Measurements from ENCODE around the gene ANKRD23. TPM values are rescaled to one million over a fixed set of nuclear protein-coding genes. Genes with fewer than 3 reads are reported as not detected.
A peak's percentile ranks its signal among the peaks of the same experiment; 100 is the strongest.

The ANKRD23 gene
- total and polyA plus RNA-seq, 2 of the 13 experiments (the other 11 are each of a cell fraction or from before 2014, with no cell fraction given) = 1.5 to 1.6 TPM

DNA sequence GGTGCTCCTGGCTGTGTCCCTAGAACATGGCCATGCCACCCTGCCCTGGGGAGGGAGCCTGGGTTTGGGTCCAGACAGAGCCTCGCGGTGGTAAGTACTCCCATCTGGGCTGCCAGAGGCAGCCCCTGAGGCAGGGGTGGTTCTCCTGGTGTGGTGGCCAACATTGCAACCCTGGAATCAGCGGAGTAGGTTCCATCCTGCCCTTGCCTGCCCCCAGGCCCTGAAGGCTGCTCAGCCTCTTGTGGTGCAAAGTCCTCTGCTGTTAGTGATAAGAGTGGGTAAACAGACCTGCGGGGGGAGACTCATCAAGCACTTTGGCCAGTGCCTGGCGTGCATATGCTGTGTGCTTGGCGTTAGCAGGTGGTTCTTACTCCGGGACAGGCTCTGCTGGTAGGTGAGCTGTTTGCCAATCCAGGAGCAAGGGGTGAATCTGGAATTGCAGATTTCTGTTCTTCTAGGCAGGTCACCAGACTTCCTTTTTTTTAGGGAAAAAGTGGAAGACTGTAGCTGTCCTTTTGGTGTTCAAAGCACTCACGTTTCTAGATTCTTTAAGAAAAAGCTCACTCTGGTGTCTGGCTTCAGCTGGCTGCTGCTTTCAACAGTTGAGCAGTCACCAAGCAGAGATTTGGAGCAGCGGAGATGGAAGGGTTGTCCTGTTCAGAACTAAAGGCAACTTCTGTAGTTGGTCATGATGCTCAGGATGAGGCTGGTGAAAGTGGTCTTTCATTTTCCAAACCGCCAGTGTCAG lies 24.5 kb downstream of the ANKRD23 start (continued):
- TF ChIP-seq THAP7 (CRISPR knock-in tag; IDR thresholded peaks at IDR 0.05) (peak; percentile 81), HDAC2 (CRISPR knock-in tag; IDR thresholded peaks at IDR 0.05) (peak; percentile 100), ARNT2 (CRISPR knock-in tag; IDR thresholded peaks at IDR 0.05; ENCODE audit: low read depth) (peak; percentile 73), ZNF660 (CRISPR knock-in tag; IDR thresholded peaks at IDR 0.05; ENCODE audit: borderline replicate concordance, low read depth) (no peak), HINFP (CRISPR knock-in tag; IDR thresholded peaks at IDR 0.05; ENCODE audit: low read depth) (peak; percentile 69; the same call in 1 of the 2 replicates), RXRB (CRISPR knock-in tag; IDR thresholded peaks at IDR 0.05; ENCODE audit: borderline replicate concordance) (peak; percentile 99), ZNF629 (CRISPR knock-in tag; conservative IDR thresholded peaks at IDR 0.05) (peak; percentile 75), PLRG1 (conservative IDR thresholded peaks at IDR 0.05) (no peak), ESRRA (CRISPR knock-in tag; IDR thresholded peaks at IDR 0.05; ENCODE audit: low read depth) (peak; percentile 91), IRF1 (CRISPR knock-in tag; IDR thresholded peaks at IDR 0.05; ENCODE audit: low read depth) (no peak), ZBTB39 (CRISPR knock-in tag; IDR thresholded peaks at IDR 0.05) (peak; percentile 95; the same call in 1 of the 2 replicates), NKX3-1 (CRISPR knock-in tag; IDR thresholded peaks at IDR 0.05) (peak; percentile 70; the same call in 1 of the 2 replicates), ZBTB10 (CRISPR knock-in tag; IDR thresholded peaks at IDR 0.05; ENCODE audit: borderline replicate concordance) (no peak; the same call in 1 of the 2 replicates), ZNF792 (CRISPR knock-in tag; IDR thresholded peaks at IDR 0.05) (peak; percentile 84), HIVEP1 (CRISPR knock-in tag; IDR thresholded peaks at IDR 0.05) (no peak; the same call in 1 of the 2 replicates), ZNF891 (CRISPR knock-in tag; IDR thresholded peaks at IDR 0.05) (peak; percentile 79; the same call in 1 of the 2 replicates), FOXC1 (CRISPR knock-in tag; IDR thresholded peaks at IDR 0.05; ENCODE audit: borderline replicate concordance) (peak; percentile 89), MYNN (CRISPR knock-in tag; IDR thresholded peaks at IDR 0.05; ENCODE audit: low read depth) (no peak; the same call in 1 of the 2 replicates), PAWR (CRISPR knock-in tag; IDR thresholded peaks at IDR 0.05; ENCODE audit: borderline replicate concordance) (peak; percentile 70; the same call in 1 of the 2 replicates), ZNF121 (CRISPR knock-in tag; IDR thresholded peaks at IDR 0.05) (peak; percentile 92)
- TF ChIP-seq, protein P1, sequence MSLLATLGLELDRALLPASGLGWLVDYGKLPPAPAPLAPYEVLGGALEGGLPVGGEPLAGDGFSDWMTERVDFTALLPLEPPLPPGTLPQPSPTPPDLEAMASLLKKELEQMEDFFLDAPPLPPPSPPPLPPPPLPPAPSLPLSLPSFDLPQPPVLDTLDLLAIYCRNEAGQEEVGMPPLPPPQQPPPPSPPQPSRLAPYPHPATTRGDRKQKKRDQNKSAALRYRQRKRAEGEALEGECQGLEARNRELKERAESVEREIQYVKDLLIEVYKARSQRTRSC (CRISPR knock-in tag; IDR thresholded peaks at IDR 0.05; ENCODE audit: low read depth) = no peak

Measured in HepG2 (cell line).